Measurements from ENCODE around the gene PTPRCAP. TPM values are rescaled to one million over a fixed set of nuclear protein-coding genes. Genes with fewer than 3 reads are reported as not detected.
"Not testable (repeated sequence)": the region's sequence is repeated elsewhere in the genome, so short reads cannot be mapped to it uniquely, and the experiment has no call there.

The PTPRCAP gene
- total RNA-seq, 1 donor from 2014 or later: 90.3 TPM

- H3K4me3 Mint-ChIP-seq: peak overlapping the region; percentile 26
- intact Hi-C loops (cut with micrococcal nuclease): no loop called here
- no peak for DNase-seq
- H3K27ac Mint-ChIP-seq: peak overlapping the region; percentile 51
- H3K4me1 Mint-ChIP-seq: peaks cover 30% of the 10 kb centered on the region
- H3K36me3 Mint-ChIP-seq (ENCODE audit: low read depth): peaks cover 37% of the 10 kb centered on the region
- H3K27me3 Mint-ChIP-seq: no peaks in the 10 kb centered on the region
- no peaks in the 10 kb centered on the region for H3K9me3 Mint-ChIP-seq
Measured at GRCh38 chr11:67431346-67432249, 5.9 kb downstream of the PTPRCAP start.

GRCh38 chr11:67429722-67430121 is 7.8 kb downstream of the PTPRCAP start:
- H3K4me1 Mint-ChIP-seq: peaks cover 28% of the 10 kb centered on the region
- H3K27me3 Mint-ChIP-seq: no peaks in the 10 kb centered on the region
- intact Hi-C loops (cut with micrococcal nuclease): loop anchor here (2.0 to 10.0 kb wide), 2 partner anchors 77 to 175 kb away; partner anchors contain the start of genes NDUFV1 and POLD4
- H3K27ac Mint-ChIP-seq: no peak overlapping the region
- no peaks in the 10 kb centered on the region for H3K9me3 Mint-ChIP-seq
- DNase-seq: no peak
- peaks cover 25% of the 10 kb centered on the region for H3K36me3 Mint-ChIP-seq (ENCODE audit: low read depth)
- peak overlapping the region; percentile 50 for H3K4me3 Mint-ChIP-seq

GRCh38 chr11:67429038-67429668 is 8.3 kb downstream of the PTPRCAP start:
- Mint-ChIP-seq H3K4me3 (peak overlapping the region; percentile 98), H3K27me3 (no peaks in the 10 kb centered on the region), H3K4me1 (peaks cover 30% of the 10 kb centered on the region), H3K9me3 (no peaks in the 10 kb centered on the region), H3K36me3 (ENCODE audit: low read depth) (peaks cover 24% of the 10 kb centered on the region), H3K27ac (peak overlapping the region; percentile 97)
- no peak for DNase-seq
- intact Hi-C loops (cut with micrococcal nuclease): loop anchor here (2.0 to 10.0 kb wide), 2 partner anchors 76 to 176 kb away; partner anchors contain the start of genes NDUFV1 and POLD4

- Mint-ChIP-seq H3K4me1 (peaks cover 26% of the 10 kb centered on the region), H3K36me3 (ENCODE audit: low read depth) (peaks cover 23% of the 10 kb centered on the region)
- intact Hi-C loops (cut with micrococcal nuclease): loop anchor here (1.0 to 10.0 kb wide), 6 partner anchors 8 to 176 kb away; partner anchors contain the start of genes NDUFV1, POLD4, PPP1CA and TMEM134
Measured at GRCh38 chr11:67428052-67429001, 9.2 kb downstream of the PTPRCAP start, which contains the start of gene RPS6KB2. Gene RPS6KB2, plus strand, starts transcription at chr11:67428494. Its CDS starts 52 bp downstream, at chr11:67428546.

GRCh38 chr11:67427364-67427859 is 10.1 kb downstream of the PTPRCAP start:
- H3K4me1 Mint-ChIP-seq: peaks cover 31% of the 10 kb centered on the region
- intact Hi-C loops (cut with micrococcal nuclease): loop anchor here (10.0 kb wide), 1 partner anchor 177 kb away; the partner anchor contains the start of gene NDUFV1
- peak overlapping the region; percentile 98 for H3K4me3 Mint-ChIP-seq
- H3K36me3 Mint-ChIP-seq (ENCODE audit: low read depth): peaks cover 20% of the 10 kb centered on the region
- DNase-seq, H3K27me3 Mint-ChIP-seq, H3K9me3 Mint-ChIP-seq: not testable (repeated sequence)
- H3K27ac Mint-ChIP-seq: peak overlapping the region; percentile 97

More at GRCh38 chr11:67428052-67429001, 9.2 kb downstream of the PTPRCAP start, which contains the start of gene RPS6KB2:
- Mint-ChIP-seq H3K27me3 (no peaks in the 10 kb centered on the region), H3K27ac (peak within 1 kb of the TSS; percentile 97), H3K9me3 (no peaks in the 10 kb centered on the region), H3K4me3 (peak within 1 kb of the TSS; percentile 98)
- peak; percentile 100 for DNase-seq

- intact Hi-C loops (cut with micrococcal nuclease): loop anchor here (10.0 kb wide), 1 partner anchor 181 kb away; the partner anchor contains the start of gene NDUFV1
- Mint-ChIP-seq H3K36me3 (ENCODE audit: low read depth) (peaks cover 3% of the 10 kb centered on the region), H3K27ac (no peak overlapping the region), H3K4me3 (no peak overlapping the region), H3K4me1 (peaks cover 29% of the 10 kb centered on the region), H3K9me3 (no peaks in the 10 kb centered on the region), H3K27me3 (no peaks in the 10 kb centered on the region)
- DNase-seq: no peak
Measured at GRCh38 chr11:67423891-67424613, 13.4 kb downstream of the PTPRCAP start.

GRCh38 chr11:67423466-67423865 is 14.0 kb downstream of the PTPRCAP start:
- Mint-ChIP-seq H3K36me3 (ENCODE audit: low read depth) (peaks cover 3% of the 10 kb centered on the region), H3K27ac (no peak overlapping the region), H3K9me3 (no peaks in the 10 kb centered on the region), H3K4me3 (no peak overlapping the region), H3K27me3 (no peaks in the 10 kb centered on the region), H3K4me1 (peaks cover 30% of the 10 kb centered on the region)
- intact Hi-C loops (cut with micrococcal nuclease): loop anchor here (10.0 kb wide), 1 partner anchor 181 kb away; the partner anchor contains the start of gene NDUFV1
- DNase-seq: no peak

- no peak overlapping the region for H3K27ac Mint-ChIP-seq
Measured at GRCh38 chr11:67422891-67423290, 14.6 kb downstream of the PTPRCAP start.

GRCh38 chr11:67421430-67422031 is 16.0 kb downstream of the PTPRCAP start:
- Mint-ChIP-seq H3K27me3 (peaks cover 6% of the 10 kb centered on the region), H3K27ac (peak overlapping the region; percentile 72), H3K4me1 (peaks cover 31% of the 10 kb centered on the region), H3K9me3 (no peaks in the 10 kb centered on the region), H3K4me3 (peak overlapping the region; percentile 77), H3K36me3 (ENCODE audit: low read depth) (no peaks in the 10 kb centered on the region)
- intact Hi-C loops (cut with micrococcal nuclease): loop anchor here (1.0 to 10.0 kb wide), 2 partner anchors 20 to 183 kb away; partner anchors contain the start of genes NDUFV1 and PPP1CA
- DNase-seq: no peak

More at GRCh38 chr11:67422891-67423290, 14.6 kb downstream of the PTPRCAP start:
- intact Hi-C loops (cut with micrococcal nuclease): loop anchor here (10.0 kb wide), 1 partner anchor 182 kb away; the partner anchor contains the start of gene NDUFV1
- H3K4me3 Mint-ChIP-seq: peak overlapping the region; percentile 39
- H3K27me3 Mint-ChIP-seq: peaks cover 2% of the 10 kb centered on the region
- DNase-seq: no peak
- H3K36me3 Mint-ChIP-seq (ENCODE audit: low read depth): no peaks in the 10 kb centered on the region
- H3K9me3 Mint-ChIP-seq: no peaks in the 10 kb centered on the region
- peaks cover 30% of the 10 kb centered on the region for H3K4me1 Mint-ChIP-seq

- intact Hi-C loops (cut with micrococcal nuclease): loop anchor here (1.0 to 10.0 kb wide), 2 partner anchors 20 to 184 kb away; partner anchors contain the start of genes NDUFV1 and PPP1CA
- Mint-ChIP-seq H3K4me3 (peak overlapping the region; percentile 77), H3K27ac (peak overlapping the region; percentile 72), H3K36me3 (ENCODE audit: low read depth) (no peaks in the 10 kb centered on the region), H3K27me3 (peaks cover 12% of the 10 kb centered on the region), H3K9me3 (no peaks in the 10 kb centered on the region), H3K4me1 (peaks cover 36% of the 10 kb centered on the region)
- DNase-seq: peak; percentile 99
Measured at GRCh38 chr11:67420646-67421429, 16.6 kb downstream of the PTPRCAP start.

- H3K27ac Mint-ChIP-seq: peak overlapping the region; percentile 66
- DNase-seq: no peak
- no peaks in the 10 kb centered on the region for H3K36me3 Mint-ChIP-seq (ENCODE audit: low read depth)
- intact Hi-C loops (cut with micrococcal nuclease): loop anchor here (10.0 kb wide), 1 partner anchor 185 kb away; the partner anchor contains the start of gene NDUFV1
- H3K27me3 Mint-ChIP-seq: peaks cover 13% of the 10 kb centered on the region
- H3K4me1 Mint-ChIP-seq: peaks cover 34% of the 10 kb centered on the region
- no peaks in the 10 kb centered on the region for H3K9me3 Mint-ChIP-seq
- H3K4me3 Mint-ChIP-seq: peak overlapping the region; percentile 77
Measured at GRCh38 chr11:67420147-67420645, 17.3 kb downstream of the PTPRCAP start.

All from activated CD4-positive, alpha-beta T cell treated with anti-CD3 and anti-CD28 coated beads, Interleukin-2, amount 10 ng/mL, durations not matched to agents 24 days and 14 days (primary cell).